Measurements from ENCODE around the gene ZMIZ2.

Gene ZMIZ2

DNA sequence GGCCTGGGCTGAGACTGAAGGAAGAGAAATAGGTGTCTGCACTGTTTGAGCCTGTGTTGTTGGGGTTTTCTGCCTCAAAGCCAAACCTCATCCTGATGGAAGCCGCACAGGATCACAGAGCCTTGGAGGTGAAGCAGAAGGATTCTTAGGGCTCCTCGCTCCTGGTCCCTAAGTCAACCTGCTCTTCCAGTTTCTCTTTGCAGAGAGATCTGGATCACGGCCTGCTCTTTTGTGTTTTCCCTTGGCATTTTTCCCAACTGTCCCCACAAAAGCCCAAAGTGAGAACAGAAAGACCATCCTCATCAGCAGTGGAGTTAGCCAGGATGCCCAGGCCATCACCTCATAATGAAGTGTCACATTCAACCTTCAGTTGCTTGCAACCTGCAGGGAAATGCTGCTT lies 27.6 kb downstream of the ZMIZ2 start (continued):
- TF ChIP-seq ZNF184 (tag by site-specific recombination; IDR thresholded peaks at IDR 0.05), result no peak
- no peak for TF ChIP-seq HOXA7 (CRISPR knock-in tag; IDR thresholded peaks at IDR 0.05; ENCODE audit: borderline replicate concordance)
- no peak for TF ChIP-seq ZNF140 (tag by site-specific recombination; IDR thresholded peaks at IDR 0.05)
- no peak for TF ChIP-seq ZNF19 (tag by site-specific recombination; IDR thresholded peaks at IDR 0.05; ENCODE audit: low read depth)

GRCh38 chr7:44782460-44782859 lies 33.8 kb downstream of the ZMIZ2 start:
- TF ChIP-seq, protein P1, sequence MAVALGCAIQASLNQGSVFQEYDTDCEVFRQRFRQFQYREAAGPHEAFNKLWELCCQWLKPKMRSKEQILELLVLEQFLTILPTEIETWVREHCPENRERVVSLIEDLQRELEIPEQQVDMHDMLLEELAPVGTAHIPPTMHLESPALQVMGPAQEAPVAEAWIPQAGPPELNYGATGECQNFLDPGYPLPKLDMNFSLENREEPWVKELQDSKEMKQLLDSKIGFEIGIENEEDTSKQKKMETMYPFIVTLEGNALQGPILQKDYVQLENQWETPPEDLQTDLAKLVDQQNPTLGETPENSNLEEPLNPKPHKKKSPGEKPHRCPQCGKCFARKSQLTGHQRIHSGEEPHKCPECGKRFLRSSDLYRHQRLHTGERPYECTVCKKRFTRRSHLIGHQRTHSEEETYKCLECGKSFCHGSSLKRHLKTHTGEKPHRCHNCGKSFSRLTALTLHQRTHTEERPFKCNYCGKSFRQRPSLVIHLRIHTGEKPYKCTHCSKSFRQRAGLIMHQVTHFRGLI (tag by site-specific recombination; IDR thresholded peaks at IDR 0.05), result no peak
- TF ChIP-seq ZFHX2 (tag by site-specific recombination; conservative IDR thresholded peaks at IDR 0.05) (no peak), SCRT2 (tag by site-specific recombination; IDR thresholded peaks at IDR 0.05) (no peak), ZNF501 (tag by site-specific recombination; IDR thresholded peaks at IDR 0.05) (no peak)
- ChIA-PET CTCF (no interaction called here), POLR2A (no interaction called here)
- no peaks in the 10 kb centered on the region for H3K9me3 ChIP-seq (ENCODE audit: control insufficient read depth, insufficient read depth, low read depth, low read length)
- H3K36me3 ChIP-seq (ENCODE audit: control insufficient read depth in 2 of 2, insufficient read depth in 1 of 2, low read length in 2 of 2), result no peaks in the 10 kb centered on the region
- no peak overlapping the region for H3K27ac ChIP-seq (ENCODE audit: extremely low read depth, low read depth, low read length)
- H3K4me1 ChIP-seq (ENCODE audit: control insufficient read depth, insufficient read depth, low read length), result no peaks in the 10 kb centered on the region
- H3K4me3 ChIP-seq (ENCODE audit: low read depth, low read length), result no peak overlapping the region

GRCh38 chr7:44783407-44783806 lies 34.8 kb downstream of the ZMIZ2 start:
- ChIA-PET POLR2A (interaction anchor here (0.7 kb wide), 1 partner anchor 216 kb away, joined by 9 read pairs; no protein-coding TSS in a partner anchor), CTCF (no interaction called here)
- Histone ChIP-seq H3K4me1 (ENCODE audit: control insufficient read depth, insufficient read depth, low read length) (no peaks in the 10 kb centered on the region), H3K27ac (ENCODE audit: extremely low read depth, low read depth, low read length) (no peak overlapping the region), H3K4me3 (ENCODE audit: low read depth, low read length) (no peak overlapping the region), H3K36me3 (ENCODE audit: control insufficient read depth in 2 of 2, insufficient read depth in 1 of 2, low read length in 2 of 2) (no peaks in the 10 kb centered on the region), H3K9me3 (ENCODE audit: control insufficient read depth, insufficient read depth, low read depth, low read length) (no peaks in the 10 kb centered on the region)
- TF ChIP-seq ZBTB48 (tag by site-specific recombination; IDR thresholded peaks at IDR 0.05) (no peak), ZNF350 (tag by site-specific recombination; IDR thresholded peaks at IDR 0.05) (no peak), ZNF585B (tag by site-specific recombination; IDR thresholded peaks at IDR 0.05) (no peak), ZNF133 (tag by site-specific recombination; IDR thresholded peaks at IDR 0.05) (peak; percentile 75; the same call in 1 of the 2 replicates), GLI2 (tag by site-specific recombination; IDR thresholded peaks at IDR 0.05; ENCODE audit: borderline replicate concordance, low read depth) (no peak), ZNF555 (tag by site-specific recombination; conservative IDR thresholded peaks at IDR 0.05) (no peak), ZXDB (tag by site-specific recombination; IDR thresholded peaks at IDR 0.05) (no peak), SETDB1 (IDR thresholded peaks at IDR 0.05; ENCODE audit: insufficient read length, low read length) (peak; percentile 18), ZNF596 (tag by site-specific recombination; IDR thresholded peaks at IDR 0.05) (no peak), ZNF221 (tag by site-specific recombination; IDR thresholded peaks at IDR 0.05; ENCODE audit: borderline replicate concordance) (no peak), ZNF335 (tag by site-specific recombination; conservative IDR thresholded peaks at IDR 0.05) (no peak), ZNF692 (tag by site-specific recombination; IDR thresholded peaks at IDR 0.05) (no peak), ZNF223 (tag by site-specific recombination; IDR thresholded peaks at IDR 0.05) (no peak), HOXD13 (CRISPR knock-in tag; IDR thresholded peaks at IDR 0.05; ENCODE audit: borderline replicate concordance) (no peak), ZNF571 (tag by site-specific recombination; IDR thresholded peaks at IDR 0.05) (no peak), ZNF354C (tag by site-specific recombination; IDR thresholded peaks at IDR 0.05; ENCODE audit: borderline replicate concordance, low read depth) (no peak), ZNF23 (tag by site-specific recombination; IDR thresholded peaks at IDR 0.05; ENCODE audit: borderline replicate concordance) (no peak)
- TF ChIP-seq, protein P2, sequence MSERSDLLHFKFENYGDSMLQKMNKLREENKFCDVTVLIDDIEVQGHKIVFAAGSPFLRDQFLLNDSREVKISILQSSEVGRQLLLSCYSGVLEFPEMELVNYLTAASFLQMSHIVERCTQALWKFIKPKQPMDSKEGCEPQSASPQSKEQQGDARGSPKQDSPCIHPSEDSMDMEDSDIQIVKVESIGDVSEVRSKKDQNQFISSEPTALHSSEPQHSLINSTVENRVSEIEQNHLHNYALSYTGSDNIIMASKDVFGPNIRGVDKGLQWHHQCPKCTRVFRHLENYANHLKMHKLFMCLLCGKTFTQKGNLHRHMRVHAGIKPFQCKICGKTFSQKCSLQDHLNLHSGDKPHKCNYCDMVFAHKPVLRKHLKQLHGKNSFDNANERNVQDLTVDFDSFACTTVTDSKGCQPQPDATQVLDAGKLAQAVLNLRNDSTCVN (tag by site-specific recombination; optimal IDR thresholded peaks at IDR 0.05), result no peak
- TF ChIP-seq, protein P3, sequence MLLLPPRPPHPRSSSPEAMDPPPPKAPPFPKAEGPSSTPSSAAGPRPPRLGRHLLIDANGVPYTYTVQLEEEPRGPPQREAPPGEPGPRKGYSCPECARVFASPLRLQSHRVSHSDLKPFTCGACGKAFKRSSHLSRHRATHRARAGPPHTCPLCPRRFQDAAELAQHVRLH (tag by site-specific recombination; IDR thresholded peaks at IDR 0.05), result no peak
- TF ChIP-seq, protein P4, sequence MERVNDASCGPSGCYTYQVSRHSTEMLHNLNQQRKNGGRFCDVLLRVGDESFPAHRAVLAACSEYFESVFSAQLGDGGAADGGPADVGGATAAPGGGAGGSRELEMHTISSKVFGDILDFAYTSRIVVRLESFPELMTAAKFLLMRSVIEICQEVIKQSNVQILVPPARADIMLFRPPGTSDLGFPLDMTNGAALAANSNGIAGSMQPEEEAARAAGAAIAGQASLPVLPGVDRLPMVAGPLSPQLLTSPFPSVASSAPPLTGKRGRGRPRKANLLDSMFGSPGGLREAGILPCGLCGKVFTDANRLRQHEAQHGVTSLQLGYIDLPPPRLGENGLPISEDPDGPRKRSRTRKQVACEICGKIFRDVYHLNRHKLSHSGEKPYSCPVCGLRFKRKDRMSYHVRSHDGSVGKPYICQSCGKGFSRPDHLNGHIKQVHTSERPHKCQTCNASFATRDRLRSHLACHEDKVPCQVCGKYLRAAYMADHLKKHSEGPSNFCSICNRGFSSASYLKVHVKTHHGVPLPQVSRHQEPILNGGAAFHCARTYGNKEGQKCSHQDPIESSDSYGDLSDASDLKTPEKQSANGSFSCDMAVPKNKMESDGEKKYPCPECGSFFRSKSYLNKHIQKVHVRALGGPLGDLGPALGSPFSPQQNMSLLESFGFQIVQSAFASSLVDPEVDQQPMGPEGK (tag by site-specific recombination; IDR thresholded peaks at IDR 0.05), result no peak
